Activated naive CD8-positive, alpha-beta T cell treated with anti-CD3 and anti-CD28 coated beads for 36 hours (primary cell): Measurements from ENCODE around the gene KCTD21. TPM values are rescaled to one million over a fixed set of nuclear protein-coding genes. Genes with fewer than 3 reads are reported as not detected.

Source experiments
- DNase-seq: peaks from one replicate; pipeline ENCODE4 v3.0.0; 2021
- H3K27ac Mint-ChIP-seq: one replicate; pipeline ENCODE4 v1.8.0; 2022; ENCODE audit warnings: mild to moderate bottlenecking, moderate library complexity, mixed read lengths
- H3K27me3 Mint-ChIP-seq: one replicate; pipeline ENCODE4 v1.8.0; 2022; ENCODE audit warnings: mild to moderate bottlenecking, mixed read lengths
- H3K36me3 Mint-ChIP-seq: one replicate; pipeline ENCODE4 v1.8.0; 2021; ENCODE audit warnings: mild to moderate bottlenecking, mixed read lengths
- H3K4me1 Mint-ChIP-seq: one replicate; pipeline ENCODE4 v1.8.0; 2021; ENCODE audit warnings: mixed read lengths
- H3K4me3 Mint-ChIP-seq: one replicate; pipeline ENCODE4 v1.8.0; 2022; ENCODE audit warnings: mild to moderate bottlenecking, moderate library complexity, mixed read lengths
- H3K9me3 Mint-ChIP-seq: one replicate; pipeline ENCODE4 v1.8.0; 2022; ENCODE audit warnings: mixed read lengths
- total RNA-seq, 2 experiments: library from RNA; stranded (reverse); gene quantifications; one replicate each; pipeline ENCODE4 v1.2.3, GENCODE V29; 2021

The KCTD21 gene
- total RNA-seq, 2 experiments from 2014 or later = 3.3 to 4.0 TPM

- Mint-ChIP-seq H3K4me1 (peaks cover 2% of the 10 kb centered on the region), H3K9me3 (no peaks in the 10 kb centered on the region), H3K36me3 (peaks cover 8% of the 10 kb centered on the region), H3K4me3 (no peak overlapping the region), H3K27ac (no peak overlapping the region), H3K27me3 (no peaks in the 10 kb centered on the region)
- no peak for DNase-seq
Observed at GRCh38 chr11:78127403-78127802, 61.0 kb downstream of the KCTD21 start.

Other genes with a start within 250 kb of the KCTD21 start
- 10 to 100 TPM; 45.2 to 46.2 TPM for gene INTS4, start 194.0 kb downstream of the KCTD21 start, total RNA-seq
- gene KCTD14, start 165.3 kb downstream of the KCTD21 start, total RNA-seq = under 1 TPM; 0.12 to 0.50 TPM
- gene THRSP, start 124.8 kb downstream of the KCTD21 start, total RNA-seq = not detected
- 100 to 1,000 TPM; 196 to 211 TPM for gene NDUFC2, start 108.8 kb downstream of the KCTD21 start, total RNA-seq
- gene ALG8, start 49.0 kb downstream of the KCTD21 start, total RNA-seq = 10 to 100 TPM; 40.2 to 48.8 TPM
- 1 to 10 TPM; 3.5 to 4.2 TPM for gene USP35, start 293 bp upstream of the KCTD21 start, total RNA-seq
- under 1 TPM; 0.91 to 0.98 TPM for gene GAB2, start 229.2 kb upstream of the KCTD21 start, total RNA-seq